Liver (tissue), 9 donors: ENCODE results near the gene GORASP2. TPM values are rescaled to one million over a fixed set of nuclear protein-coding genes. Genes with fewer than 3 reads are reported as not detected.

Experiments used
- DNase-seq: peaks from one replicate; pipeline ENCODE4 v3.0.0-alpha.2; 2017; ENCODE audit warnings: low spot score
- H3K27ac ChIP-seq, 2 donors: one replicate each; pipeline ENCODE4 v1.7.0; 2013; ENCODE audit warnings: inconsistent platforms in 2 of 2, low read length in 2 of 2, control low read depth in 1 of 2, low read depth in 1 of 2, mild to moderate bottlenecking in 1 of 2
- H3K27me3 ChIP-seq, 4 donors: one replicate each; pipeline versions ENCODE4 v1.6.1 to v1.7.0; 2013; ENCODE audit warnings: low read length in 3 of 4, inconsistent platforms in 1 of 4, mild to moderate bottlenecking in 1 of 4, moderate library complexity in 1 of 4; ENCODE audit not compliant: control insufficient read depth in 4 of 4, insufficient read depth in 4 of 4
- H3K36me3 ChIP-seq, 4 donors: one replicate each; pipeline versions ENCODE4 v1.6.1 to v1.7.0; 2013; ENCODE audit warnings: low read length in 3 of 4, mild to moderate bottlenecking in 3 of 4, low read depth in 1 of 4, moderate library complexity in 1 of 4; ENCODE audit not compliant: control insufficient read depth in 4 of 4, insufficient read depth in 3 of 4
- H3K4me1 ChIP-seq, 4 donors: one replicate each; pipeline versions ENCODE4 v1.6.1 to v1.7.0; 2013; ENCODE audit warnings: low read length in 3 of 4, mild to moderate bottlenecking in 3 of 4, moderate library complexity in 1 of 4; ENCODE audit not compliant: control insufficient read depth in 4 of 4, insufficient read depth in 4 of 4
- H3K4me3 ChIP-seq, 3 donors: one replicate each; pipeline versions ENCODE4 v1.6.1 to v1.7.0; 2013; ENCODE audit warnings: low read length in 3 of 3, control low read depth in 1 of 3, low read depth in 1 of 3, mild to moderate bottlenecking in 1 of 3
- H3K9ac ChIP-seq, 2 donors: one replicate each; pipeline ENCODE4 v1.7.0; 2013; ENCODE audit warnings: low read length in 2 of 2, mild to moderate bottlenecking in 2 of 2, moderate library complexity in 2 of 2, control low read depth in 1 of 2, low read depth in 1 of 2
- H3K9me3 ChIP-seq, 4 donors: one replicate each; pipeline versions ENCODE4 v1.6.1 to v1.7.0; 2013; ENCODE audit warnings: low read length in 3 of 4; ENCODE audit not compliant: control insufficient read depth in 4 of 4
- EGR1 ChIP-seq, 2 donors: IDR thresholded peaks; 2 replicates each; pipeline ENCODE4 v1.6.1; 2016 to 2018; ENCODE audit warnings: antibody characterized with exemption in 2 of 2, low read depth in 2 of 2
- FOXA1 ChIP-seq: IDR thresholded peaks from 2 replicates; pipeline ENCODE4 v1.6.1; 2016; ENCODE audit warnings: antibody characterized with exemption
- FOXA2 ChIP-seq: IDR thresholded peaks from 2 replicates; pipeline ENCODE4 v1.6.1; 2016; ENCODE audit warnings: antibody characterized with exemption
- GABPA ChIP-seq, 2 donors: IDR thresholded peaks in 1 of 2; conservative IDR thresholded peaks in 1 of 2; 2 replicates each; pipeline ENCODE4 v1.6.1; 2016; ENCODE audit warnings: antibody characterized with exemption in 2 of 2, mild to moderate bottlenecking in 1 of 2, moderate library complexity in 1 of 2
- HNF4A ChIP-seq, 2 donors: conservative IDR thresholded peaks; 2 replicates each; pipeline ENCODE4 v1.6.1; 2016; ENCODE audit warnings: antibody characterized with exemption in 2 of 2, mild to moderate bottlenecking in 2 of 2
- HNF4G ChIP-seq: IDR thresholded peaks from 2 replicates; pipeline ENCODE4 v1.6.1; 2016; ENCODE audit warnings: antibody characterized with exemption
- NR2F2 ChIP-seq: IDR thresholded peaks from 2 replicates; pipeline ENCODE4 v1.6.1; 2016; ENCODE audit warnings: antibody characterized with exemption
- RAD21 ChIP-seq, 2 donors: IDR thresholded peaks; 2 replicates each; pipeline ENCODE4 v1.6.1; 2016; ENCODE audit warnings: antibody characterized with exemption in 2 of 2, mild to moderate bottlenecking in 2 of 2
- RXRA ChIP-seq, 2 donors: IDR thresholded peaks; 2 replicates each; pipeline ENCODE4 v1.6.1; 2017 to 2018; ENCODE audit warnings: antibody characterized with exemption in 2 of 2, mild to moderate bottlenecking in 1 of 2
- YY1 ChIP-seq: IDR thresholded peaks from 2 replicates; pipeline ENCODE4 v1.6.1; 2016; ENCODE audit warnings: antibody characterized with exemption, mild to moderate bottlenecking
- WGBS: extraction: QIAGEN DNeasy Blood & Tissue Kit; methylation state at CpG from one replicate; pipeline ENCODE4 v1.1.7; 2013; 5-methylcytosine and 5-hydroxymethylcytosine counted together
- polyA plus RNA-seq, 2 donors: library from polyadenylated mRNA; stranded (reverse) in 1 of 2; unstranded in 1 of 2; fragments of 200-250 nt in 1 of 2; fragments of >200 nt in 1 of 2; fragmentation: Nextera tagmentation in 1 of 2; extraction: Ambion mirVana in 1 of 2; gene quantifications; one replicate each; pipeline versions ENCODE4 v1.2.1 to v1.2.3, GENCODE V29; 2013 to 2015
- total RNA-seq, 2 donors: library from RNA; depleted of rRNA; stranded (reverse); fragments of >200 nt; gene quantifications; one replicate each; pipeline ENCODE4 v1.2.3, GENCODE V29; 2014
- TF ChIP-seq, protein P1 (sequence below): IDR thresholded peaks from 2 replicates; pipeline ENCODE4 v1.6.1; 2016; ENCODE audit warnings: antibody characterized with exemption
- TF ChIP-seq, protein P2 (sequence below): fragments of 150-350 bp; IDR thresholded peaks from 2 replicates; pipeline ENCODE4 v1.5.1; 2017; ENCODE audit warnings: improper control_type of control experiment, low read depth, low read length; ENCODE audit not compliant: missing input control
- TF ChIP-seq, protein P3 (sequence below): IDR thresholded peaks from 2 replicates; pipeline ENCODE4 v1.6.1; 2016; ENCODE audit warnings: antibody characterized with exemption
- TF ChIP-seq, protein P4 (sequence below): IDR thresholded peaks from 2 replicates; pipeline ENCODE4 v1.6.1; 2016; ENCODE audit warnings: antibody characterized with exemption
- TF ChIP-seq, protein P5 (sequence below): IDR thresholded peaks from 2 replicates; pipeline ENCODE4 v1.6.1; 2016; ENCODE audit warnings: antibody characterized with exemption, mild to moderate bottlenecking
- donor health status: healthy.
- donor health status: healthy.
- donor health status: healthy.
- donor health status: healthy.
- donor health status: healthy.

Gene GORASP2
- total and polyA plus RNA-seq, 4 donors: 12.5 to 40.1 (median 29.9) TPM

DNA sequence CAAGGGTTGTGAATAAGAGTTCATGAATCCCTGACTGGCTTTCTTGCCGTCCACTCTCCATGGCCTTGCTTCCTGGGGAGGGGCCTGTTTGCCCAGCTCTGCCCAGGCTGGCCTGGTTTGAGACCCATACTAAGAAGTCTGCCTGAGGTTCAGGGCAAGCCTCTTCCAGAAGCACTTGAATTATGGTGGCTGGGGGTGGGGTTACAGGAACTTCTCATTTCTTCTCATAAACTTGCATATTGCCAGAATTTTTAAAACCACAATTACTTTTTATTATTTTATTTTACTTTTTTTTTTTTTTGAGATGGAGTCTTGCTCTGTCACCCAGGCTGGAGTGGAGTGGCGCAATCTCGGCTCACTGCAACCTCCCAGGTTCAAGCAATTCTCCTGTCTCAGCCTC lies 42.0 kb downstream of the GORASP2 start:
- Histone ChIP-seq H3K9ac (no peak overlapping the region), H3K27me3 (no peaks in the 10 kb centered on the region), H3K4me1 (peaks cover 6 to 41% (median 22%) of the 10 kb centered on the region in 4 donors), H3K27ac (no peak overlapping the region), H3K4me3 (no peak overlapping the region), H3K9me3 (no peaks in the 10 kb centered on the region), H3K36me3 (peaks cover 0 to 9% (median 4%) of the 10 kb centered on the region in 4 donors)
- no peak for DNase-seq
- WGBS: 93% methylated on average over 3 of the region's 3 CpGs
- TF ChIP-seq GABPA (IDR thresholded peaks at IDR 0.05 in 1 of 2, conservative IDR thresholded peaks at IDR 0.05 in 1 of 2) (no peak), RAD21 (IDR thresholded peaks at IDR 0.05) (no peak), RXRA (IDR thresholded peaks at IDR 0.05) (no peak), FOXA2 (no peak), NR2F2 (no peak), YY1 (no peak), EGR1 (IDR thresholded peaks at IDR 0.05; ENCODE audit: low read depth in 2 of 2) (no peak), HNF4G (no peak), HNF4A (conservative IDR thresholded peaks at IDR 0.05) (no peak), FOXA1 (no peak)
- TF ChIP-seq, protein P1, sequence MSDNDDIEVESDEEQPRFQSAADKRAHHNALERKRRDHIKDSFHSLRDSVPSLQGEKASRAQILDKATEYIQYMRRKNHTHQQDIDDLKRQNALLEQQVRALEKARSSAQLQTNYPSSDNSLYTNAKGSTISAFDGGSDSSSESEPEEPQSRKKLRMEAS: no peak
- TF ChIP-seq, protein P2, sequence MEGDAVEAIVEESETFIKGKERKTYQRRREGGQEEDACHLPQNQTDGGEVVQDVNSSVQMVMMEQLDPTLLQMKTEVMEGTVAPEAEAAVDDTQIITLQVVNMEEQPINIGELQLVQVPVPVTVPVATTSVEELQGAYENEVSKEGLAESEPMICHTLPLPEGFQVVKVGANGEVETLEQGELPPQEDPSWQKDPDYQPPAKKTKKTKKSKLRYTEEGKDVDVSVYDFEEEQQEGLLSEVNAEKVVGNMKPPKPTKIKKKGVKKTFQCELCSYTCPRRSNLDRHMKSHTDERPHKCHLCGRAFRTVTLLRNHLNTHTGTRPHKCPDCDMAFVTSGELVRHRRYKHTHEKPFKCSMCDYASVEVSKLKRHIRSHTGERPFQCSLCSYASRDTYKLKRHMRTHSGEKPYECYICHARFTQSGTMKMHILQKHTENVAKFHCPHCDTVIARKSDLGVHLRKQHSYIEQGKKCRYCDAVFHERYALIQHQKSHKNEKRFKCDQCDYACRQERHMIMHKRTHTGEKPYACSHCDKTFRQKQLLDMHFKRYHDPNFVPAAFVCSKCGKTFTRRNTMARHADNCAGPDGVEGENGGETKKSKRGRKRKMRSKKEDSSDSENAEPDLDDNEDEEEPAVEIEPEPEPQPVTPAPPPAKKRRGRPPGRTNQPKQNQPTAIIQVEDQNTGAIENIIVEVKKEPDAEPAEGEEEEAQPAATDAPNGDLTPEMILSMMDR: no peak
- TF ChIP-seq, protein P3, sequence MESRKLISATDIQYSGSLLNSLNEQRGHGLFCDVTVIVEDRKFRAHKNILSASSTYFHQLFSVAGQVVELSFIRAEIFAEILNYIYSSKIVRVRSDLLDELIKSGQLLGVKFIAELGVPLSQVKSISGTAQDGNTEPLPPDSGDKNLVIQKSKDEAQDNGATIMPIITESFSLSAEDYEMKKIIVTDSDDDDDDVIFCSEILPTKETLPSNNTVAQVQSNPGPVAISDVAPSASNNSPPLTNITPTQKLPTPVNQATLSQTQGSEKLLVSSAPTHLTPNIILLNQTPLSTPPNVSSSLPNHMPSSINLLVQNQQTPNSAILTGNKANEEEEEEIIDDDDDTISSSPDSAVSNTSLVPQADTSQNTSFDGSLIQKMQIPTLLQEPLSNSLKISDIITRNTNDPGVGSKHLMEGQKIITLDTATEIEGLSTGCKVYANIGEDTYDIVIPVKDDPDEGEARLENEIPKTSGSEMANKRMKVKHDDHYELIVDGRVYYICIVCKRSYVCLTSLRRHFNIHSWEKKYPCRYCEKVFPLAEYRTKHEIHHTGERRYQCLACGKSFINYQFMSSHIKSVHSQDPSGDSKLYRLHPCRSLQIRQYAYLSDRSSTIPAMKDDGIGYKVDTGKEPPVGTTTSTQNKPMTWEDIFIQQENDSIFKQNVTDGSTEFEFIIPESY: no peak
- TF ChIP-seq, protein P4, sequence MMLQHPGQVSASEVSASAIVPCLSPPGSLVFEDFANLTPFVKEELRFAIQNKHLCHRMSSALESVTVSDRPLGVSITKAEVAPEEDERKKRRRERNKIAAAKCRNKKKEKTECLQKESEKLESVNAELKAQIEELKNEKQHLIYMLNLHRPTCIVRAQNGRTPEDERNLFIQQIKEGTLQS: no peak
- TF ChIP-seq, protein P5, sequence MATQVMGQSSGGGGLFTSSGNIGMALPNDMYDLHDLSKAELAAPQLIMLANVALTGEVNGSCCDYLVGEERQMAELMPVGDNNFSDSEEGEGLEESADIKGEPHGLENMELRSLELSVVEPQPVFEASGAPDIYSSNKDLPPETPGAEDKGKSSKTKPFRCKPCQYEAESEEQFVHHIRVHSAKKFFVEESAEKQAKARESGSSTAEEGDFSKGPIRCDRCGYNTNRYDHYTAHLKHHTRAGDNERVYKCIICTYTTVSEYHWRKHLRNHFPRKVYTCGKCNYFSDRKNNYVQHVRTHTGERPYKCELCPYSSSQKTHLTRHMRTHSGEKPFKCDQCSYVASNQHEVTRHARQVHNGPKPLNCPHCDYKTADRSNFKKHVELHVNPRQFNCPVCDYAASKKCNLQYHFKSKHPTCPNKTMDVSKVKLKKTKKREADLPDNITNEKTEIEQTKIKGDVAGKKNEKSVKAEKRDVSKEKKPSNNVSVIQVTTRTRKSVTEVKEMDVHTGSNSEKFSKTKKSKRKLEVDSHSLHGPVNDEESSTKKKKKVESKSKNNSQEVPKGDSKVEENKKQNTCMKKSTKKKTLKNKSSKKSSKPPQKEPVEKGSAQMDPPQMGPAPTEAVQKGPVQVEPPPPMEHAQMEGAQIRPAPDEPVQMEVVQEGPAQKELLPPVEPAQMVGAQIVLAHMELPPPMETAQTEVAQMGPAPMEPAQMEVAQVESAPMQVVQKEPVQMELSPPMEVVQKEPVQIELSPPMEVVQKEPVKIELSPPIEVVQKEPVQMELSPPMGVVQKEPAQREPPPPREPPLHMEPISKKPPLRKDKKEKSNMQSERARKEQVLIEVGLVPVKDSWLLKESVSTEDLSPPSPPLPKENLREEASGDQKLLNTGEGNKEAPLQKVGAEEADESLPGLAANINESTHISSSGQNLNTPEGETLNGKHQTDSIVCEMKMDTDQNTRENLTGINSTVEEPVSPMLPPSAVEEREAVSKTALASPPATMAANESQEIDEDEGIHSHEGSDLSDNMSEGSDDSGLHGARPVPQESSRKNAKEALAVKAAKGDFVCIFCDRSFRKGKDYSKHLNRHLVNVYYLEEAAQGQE: no peak
